ENCODE results near the gene CDK12.

The CDK12 gene

GRCh38 chr17:39530513-39530912 is 69.2 kb downstream of the CDK12 start:
- Histone ChIP-seq H3K27me3 (ENCODE audit: insufficient read depth, low read length, poor library complexity, severe bottlenecking) (no peaks in the 10 kb centered on the region), H3K79me2 (ENCODE audit: insufficient read depth, low read length) (no peaks in the 10 kb centered on the region), H3K4me2 (ENCODE audit: low read depth, low read length, poor library complexity, severe bottlenecking) (no peak overlapping the region), H3K4me3 (ENCODE audit: low read length, poor library complexity, severe bottlenecking) (no peak overlapping the region), H3K9me2 (replicated peaks; ENCODE audit: low read depth, low read length) (no peaks in the 10 kb centered on the region), H4K20me1 (ENCODE audit: insufficient read depth, low read length, poor library complexity, severe bottlenecking) (peaks cover 3% of the 10 kb centered on the region), H3K36me3 (ENCODE audit: insufficient read depth, low read length) (peaks cover 67% of the 10 kb centered on the region), H2AFZ (ENCODE audit: low read length) (no peak overlapping the region), H3K9me3 (ENCODE audit: insufficient read depth, low read depth, low read length) (no peaks in the 10 kb centered on the region), H3K9ac (ENCODE audit: low read depth, low read length, poor library complexity, severe bottlenecking) (no peak overlapping the region), H3K4me1 (ENCODE audit: insufficient read depth, low read length, poor library complexity, severe bottlenecking) (no peaks in the 10 kb centered on the region), H3F3A (ENCODE audit: low read depth) (no peaks in the 10 kb centered on the region)
- no peak for TF ChIP-seq CTCF (conservative IDR thresholded peaks at IDR 0.05; ENCODE audit: low read length)

- peaks cover 3% of the 10 kb centered on the region for H4K20me1 ChIP-seq (ENCODE audit: insufficient read depth, low read length, poor library complexity, severe bottlenecking)
- no peak overlapping the region for H3K9ac ChIP-seq (ENCODE audit: low read depth, low read length, poor library complexity, severe bottlenecking)
- no peaks in the 10 kb centered on the region for H3K27me3 ChIP-seq (ENCODE audit: insufficient read depth, low read length, poor library complexity, severe bottlenecking)
- H3K9me2 ChIP-seq (replicated peaks; ENCODE audit: low read depth, low read length): no peaks in the 10 kb centered on the region
- H3K4me3 ChIP-seq (ENCODE audit: low read length, poor library complexity, severe bottlenecking): no peak overlapping the region
- peaks cover 59% of the 10 kb centered on the region for H3K36me3 ChIP-seq (ENCODE audit: insufficient read depth, low read length)
- TF ChIP-seq EZH2phosphoT487 (IDR thresholded peaks at IDR 0.05; ENCODE audit: borderline replicate concordance): no peak
- TF ChIP-seq CTCF (conservative IDR thresholded peaks at IDR 0.05; ENCODE audit: low read length): no peak
- H3F3A ChIP-seq (ENCODE audit: low read depth): no peaks in the 10 kb centered on the region
- H3K4me1 ChIP-seq (ENCODE audit: insufficient read depth, low read length, poor library complexity, severe bottlenecking): no peaks in the 10 kb centered on the region
- no peak overlapping the region for H2AFZ ChIP-seq (ENCODE audit: low read length)
- no peaks in the 10 kb centered on the region for H3K79me2 ChIP-seq (ENCODE audit: insufficient read depth, low read length)
- H3K9me3 ChIP-seq (ENCODE audit: insufficient read depth, low read depth, low read length): no peaks in the 10 kb centered on the region
- H3K4me2 ChIP-seq (ENCODE audit: low read depth, low read length, poor library complexity, severe bottlenecking): no peak overlapping the region
Measured at GRCh38 chr17:39531252-39531651, 70.0 kb downstream of the CDK12 start.

- Histone ChIP-seq H3K36me3 (ENCODE audit: insufficient read depth, low read length) (peaks cover 36% of the 10 kb centered on the region), H3K9me3 (ENCODE audit: insufficient read depth, low read depth, low read length) (no peaks in the 10 kb centered on the region), H3K79me2 (ENCODE audit: insufficient read depth, low read length) (no peaks in the 10 kb centered on the region), H2AFZ (ENCODE audit: low read length) (no peak overlapping the region), H3K4me2 (ENCODE audit: low read depth, low read length, poor library complexity, severe bottlenecking) (no peak overlapping the region), H3K9me2 (replicated peaks; ENCODE audit: low read depth, low read length) (no peaks in the 10 kb centered on the region), H4K20me1 (ENCODE audit: insufficient read depth, low read length, poor library complexity, severe bottlenecking) (no peaks in the 10 kb centered on the region), H3F3A (ENCODE audit: low read depth) (no peaks in the 10 kb centered on the region), H3K9ac (ENCODE audit: low read depth, low read length, poor library complexity, severe bottlenecking) (no peak overlapping the region), H3K27me3 (ENCODE audit: insufficient read depth, low read length, poor library complexity, severe bottlenecking) (no peaks in the 10 kb centered on the region), H3K4me1 (ENCODE audit: insufficient read depth, low read length, poor library complexity, severe bottlenecking) (peaks cover 9% of the 10 kb centered on the region), H3K4me3 (ENCODE audit: low read length, poor library complexity, severe bottlenecking) (no peak overlapping the region)
- no peak for TF ChIP-seq EZH2phosphoT487 (IDR thresholded peaks at IDR 0.05; ENCODE audit: borderline replicate concordance)
- no peak for TF ChIP-seq CTCF (conservative IDR thresholded peaks at IDR 0.05; ENCODE audit: low read length)
Measured at GRCh38 chr17:39533891-39534290, 72.6 kb downstream of the CDK12 start.
